Activated gamma-delta T cell (primary cell): ENCODE results near the gene SCYGR6.

ENCODE experiments used
- DNase-seq: peaks from one replicate; lab custom pipeline; 2025; lab: John Stamatoyannopoulos, UW

Gene SCYGR6

DNA sequence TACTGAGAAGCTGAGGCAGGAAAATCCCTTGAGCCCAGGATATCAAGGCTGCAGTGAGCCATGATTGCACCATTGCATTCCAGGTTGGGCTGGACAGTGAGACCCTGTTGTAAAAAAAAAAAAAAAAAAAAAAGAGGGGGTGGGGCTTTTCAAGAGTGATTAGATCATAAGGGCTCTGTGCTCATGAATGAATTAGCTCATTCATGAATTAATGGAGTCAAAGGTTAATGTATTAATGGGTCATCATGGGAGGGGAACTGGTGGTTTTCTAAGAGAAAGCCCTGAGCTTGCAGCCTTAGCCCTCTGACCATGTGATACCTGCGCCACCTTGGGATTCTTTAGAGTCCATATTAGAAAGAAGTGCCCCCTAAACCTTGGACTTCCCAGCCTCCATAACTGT lies 11.3 kb downstream of the SCYGR6 start:
- DNase-seq: no peak

GRCh38 chr2:227710986-227711385 lies 13.6 kb downstream of the SCYGR6 start:
- DNase-seq: no peak

DNA sequence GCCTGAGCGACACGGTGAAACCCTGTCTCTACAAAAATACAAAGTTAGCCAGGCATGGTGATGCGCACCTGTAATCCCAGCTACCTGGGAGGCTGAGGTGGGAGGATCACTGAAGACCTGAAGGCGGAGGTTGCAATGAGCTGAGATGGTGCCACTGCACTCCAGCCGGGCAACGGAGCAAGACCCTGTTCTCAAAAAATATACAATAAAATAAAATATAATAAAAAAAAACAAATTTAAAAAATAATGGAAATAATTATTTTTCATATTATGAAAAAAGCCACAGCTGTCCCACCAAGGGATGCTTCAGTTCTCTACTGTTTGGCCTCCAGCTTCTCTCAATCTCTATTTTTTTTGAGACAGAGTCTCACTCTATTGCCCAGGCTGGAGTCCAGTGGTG lies 17.2 kb downstream of the SCYGR6 start:
- no peak for DNase-seq

- DNase-seq: no peak
Observed at GRCh38 chr2:227706859-227707258, 17.7 kb downstream of the SCYGR6 start.

DNA sequence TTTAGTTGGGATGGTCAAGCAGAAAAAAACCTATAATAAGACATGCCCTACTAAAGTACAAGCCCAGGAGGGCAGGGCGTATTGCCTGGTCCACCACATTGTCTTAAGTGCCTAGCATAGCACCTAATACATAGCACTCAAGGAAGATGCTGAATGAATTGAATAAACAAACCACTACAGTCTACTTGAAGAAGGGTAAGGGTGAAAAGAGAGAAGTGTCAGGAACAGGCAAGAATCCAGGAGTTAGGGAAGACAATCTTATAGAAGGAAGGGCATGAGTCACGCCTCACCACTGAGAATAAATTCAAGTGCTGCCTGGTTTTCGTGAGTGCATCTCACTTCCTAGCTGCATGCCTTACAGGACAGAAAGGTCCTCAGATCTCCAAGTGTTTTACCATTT lies 20.6 kb downstream of the SCYGR6 start:
- DNase-seq: no peak

GRCh38 chr2:227703280-227703732 lies 21.3 kb downstream of the SCYGR6 start:
- DNase-seq: no peak

DNA sequence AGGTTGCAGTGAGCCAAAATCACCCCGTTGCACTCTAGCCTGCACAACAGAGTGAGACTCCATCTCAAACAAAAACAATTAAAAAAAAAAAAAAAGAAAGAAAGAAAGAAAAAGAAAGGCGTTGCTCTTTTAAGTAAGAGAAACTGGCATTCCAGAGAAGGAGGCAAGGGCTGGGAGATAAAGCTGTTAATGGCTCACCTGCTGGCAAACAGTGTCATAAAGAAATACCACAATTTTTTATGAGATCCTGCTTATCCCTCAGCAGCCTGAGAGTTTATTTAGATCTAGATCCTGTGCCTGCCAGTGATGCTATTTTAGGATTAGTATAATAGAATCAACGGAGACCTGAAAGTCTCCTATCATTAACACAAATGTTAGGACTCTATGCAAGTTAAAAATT lies 23.0 kb downstream of the SCYGR6 start:
- DNase-seq: no peak

- no peak for DNase-seq
Observed at GRCh38 chr2:227696990-227697679, 27.4 kb downstream of the SCYGR6 start.

DNA sequence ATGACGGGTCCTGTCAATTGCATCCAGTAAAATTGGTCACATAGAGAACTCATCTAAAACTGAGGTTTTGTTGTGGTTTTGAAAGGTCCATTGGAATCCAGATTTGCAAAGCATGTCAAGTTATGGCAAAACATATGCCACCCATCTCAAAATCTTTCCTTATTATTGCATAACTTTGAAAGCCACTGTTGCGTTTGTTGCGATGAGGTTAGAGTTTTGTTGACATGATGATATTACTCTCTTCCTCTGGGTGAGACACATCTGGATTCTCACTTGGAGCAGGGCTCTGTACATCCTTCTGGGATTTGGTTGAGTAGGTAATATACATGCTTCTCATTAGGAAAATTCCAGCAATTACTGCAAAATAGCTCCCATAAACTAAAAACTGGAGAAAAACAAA lies 37.4 kb downstream of the SCYGR6 start:
- DNase-seq: no peak

- no peak for DNase-seq
Observed at GRCh38 chr2:227684258-227684657, 40.3 kb downstream of the SCYGR6 start.

DNA sequence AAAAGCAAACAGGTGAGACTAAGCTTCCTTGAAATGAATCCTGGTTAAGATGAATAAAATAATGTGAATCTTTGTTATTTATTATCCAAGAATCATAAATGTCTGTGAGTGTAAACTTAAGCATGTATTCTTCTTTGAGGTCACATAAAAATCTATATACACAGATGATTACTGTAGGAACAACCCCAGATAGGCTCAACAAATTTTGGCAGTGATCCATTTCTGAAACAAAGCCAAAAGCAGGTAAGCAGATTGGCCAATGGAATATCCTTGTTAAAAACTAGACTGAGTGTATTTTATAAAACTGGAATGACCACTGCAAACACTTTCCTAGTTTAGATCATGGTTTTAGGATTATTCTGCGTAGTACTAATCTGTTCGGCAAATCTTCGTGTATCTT lies 46.6 kb downstream of the SCYGR6 start:
- DNase-seq: no peak

DNA sequence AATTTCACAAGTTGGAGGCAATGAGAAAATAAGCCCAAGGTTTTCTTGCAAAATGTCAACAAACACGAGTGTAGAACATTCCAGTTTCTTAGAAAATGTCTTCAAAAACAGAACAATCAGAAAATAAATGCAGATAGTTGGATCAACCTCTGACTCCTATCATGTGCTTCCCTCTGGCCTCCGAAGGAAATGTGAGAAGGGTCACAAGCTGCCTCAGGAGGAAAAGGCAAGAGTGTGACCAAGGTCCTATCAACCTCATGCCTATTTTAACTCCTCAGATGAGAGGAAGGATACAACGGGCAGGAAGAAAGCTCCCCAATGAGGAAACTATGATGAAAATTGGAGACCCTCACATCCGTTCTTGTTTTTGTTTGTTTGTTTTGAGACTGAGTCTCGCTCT lies 50.1 kb downstream of the SCYGR6 start:
- DNase-seq: no peak
